Measurements from ENCODE around the gene ADAM11.
A peak's percentile ranks its signal among the peaks of the same experiment; 100 is the strongest.
"Not testable (repeated sequence)": the region's sequence is repeated elsewhere in the genome, so short reads cannot be mapped to it uniquely, and the experiment has no call there.

The ADAM11 gene

GRCh38 chr17:44795928-44796327 is 37.1 kb downstream of the ADAM11 start:
- no peak for DNase-seq (ENCODE audit: low read depth)

DNA sequence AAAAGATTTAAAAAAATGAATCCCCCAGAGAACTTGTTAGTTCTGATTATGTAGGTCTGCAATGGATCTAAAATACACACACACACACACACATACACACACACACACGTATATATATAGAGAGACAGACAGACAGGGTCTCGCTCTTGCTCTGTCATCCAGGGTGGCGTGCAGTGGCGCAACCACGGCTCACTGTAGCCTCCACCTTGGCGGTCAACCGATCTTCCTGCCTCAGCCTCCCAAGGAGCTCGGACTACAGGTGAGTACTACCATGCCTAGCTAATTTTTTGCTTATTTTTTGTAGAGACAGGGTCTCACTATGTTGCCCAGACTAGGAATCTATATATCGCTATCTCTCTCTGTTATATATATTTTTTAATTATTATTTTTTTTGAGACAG is 37.9 kb downstream of the ADAM11 start:
- DNase-seq (ENCODE audit: low read depth): no peak

DNA sequence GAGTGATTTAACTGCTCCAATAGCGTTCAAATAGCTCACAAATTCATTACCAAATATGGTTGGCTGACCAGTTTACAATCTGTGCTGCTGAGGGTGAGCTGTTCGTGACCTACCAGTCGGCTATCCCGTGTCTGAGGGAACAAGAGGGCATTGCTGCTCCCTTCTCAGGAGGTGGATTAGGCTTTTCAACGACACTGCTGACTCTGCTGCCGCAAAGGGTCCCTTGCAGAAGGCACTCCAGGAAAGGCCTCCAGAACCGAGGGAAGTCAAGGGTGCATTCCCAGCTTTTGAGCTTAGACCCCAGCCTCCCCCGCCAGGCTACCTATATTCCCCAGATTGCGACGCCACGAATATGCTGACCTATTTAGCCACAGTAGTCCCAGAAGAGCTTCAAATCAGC is 39.0 kb downstream of the ADAM11 start:
- no peak for DNase-seq (ENCODE audit: low read depth)

- DNase-seq (ENCODE audit: low read depth): no peak
Observed at GRCh38 chr17:44798356-44798755, 39.6 kb downstream of the ADAM11 start.

GRCh38 chr17:44801880-44802279 is 43.1 kb downstream of the ADAM11 start:
- no peak for DNase-seq (ENCODE audit: low read depth)

- no peak for DNase-seq (ENCODE audit: low read depth)
Observed at GRCh38 chr17:44804302-44805089, 45.7 kb downstream of the ADAM11 start.

DNA sequence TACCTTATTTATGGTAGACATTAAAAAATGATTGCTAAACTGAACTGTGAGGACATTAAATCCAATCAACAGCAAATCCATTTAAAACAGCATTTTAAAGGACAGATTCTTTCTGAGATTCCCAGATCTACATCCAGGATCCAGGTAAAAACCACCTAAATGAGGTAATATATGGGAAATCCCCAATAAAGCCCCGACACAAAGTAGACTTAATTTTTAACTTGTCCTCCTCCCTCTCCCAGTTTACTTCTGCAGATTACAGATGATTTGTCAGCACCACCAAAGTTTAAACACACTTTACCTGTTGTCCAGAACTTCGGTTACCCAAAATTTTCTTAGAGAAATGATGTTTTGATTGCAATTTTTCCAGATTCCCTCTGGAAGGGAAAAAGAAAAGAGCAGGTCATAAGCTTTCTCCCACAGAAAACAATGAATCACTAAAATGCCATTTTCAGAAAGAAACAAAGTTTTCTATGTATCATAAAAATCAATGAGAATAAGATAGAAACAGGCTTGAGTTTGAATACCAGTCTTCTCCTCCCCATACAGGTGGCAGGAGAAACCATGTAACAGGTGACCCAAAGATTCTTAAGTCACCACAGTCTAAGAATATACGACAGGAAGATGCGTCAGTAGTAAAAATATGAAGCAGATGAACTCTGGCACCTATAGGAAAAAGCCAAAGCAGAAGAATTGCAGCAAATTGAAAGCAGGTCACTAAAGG is 48.5 kb downstream of the ADAM11 start:
- DNase-seq (ENCODE audit: low read depth): no peak

DNA sequence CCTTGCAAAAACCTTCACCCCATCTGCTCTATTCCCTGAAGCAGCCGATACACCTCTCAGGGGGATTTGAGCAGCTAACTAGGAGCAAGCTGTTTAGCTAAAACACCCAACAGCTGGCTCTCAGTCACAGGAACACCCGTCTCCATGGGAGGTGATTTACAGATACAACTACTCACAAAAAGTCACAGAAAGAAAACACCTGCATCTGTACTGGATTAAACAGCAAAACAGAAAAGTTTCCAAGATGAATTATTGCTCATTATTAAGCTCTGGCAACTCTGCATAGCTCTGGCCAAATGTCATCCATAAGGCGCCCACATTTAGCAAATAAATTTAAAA is 49.0 kb downstream of the ADAM11 start:
- no peak for DNase-seq (ENCODE audit: low read depth)

DNA sequence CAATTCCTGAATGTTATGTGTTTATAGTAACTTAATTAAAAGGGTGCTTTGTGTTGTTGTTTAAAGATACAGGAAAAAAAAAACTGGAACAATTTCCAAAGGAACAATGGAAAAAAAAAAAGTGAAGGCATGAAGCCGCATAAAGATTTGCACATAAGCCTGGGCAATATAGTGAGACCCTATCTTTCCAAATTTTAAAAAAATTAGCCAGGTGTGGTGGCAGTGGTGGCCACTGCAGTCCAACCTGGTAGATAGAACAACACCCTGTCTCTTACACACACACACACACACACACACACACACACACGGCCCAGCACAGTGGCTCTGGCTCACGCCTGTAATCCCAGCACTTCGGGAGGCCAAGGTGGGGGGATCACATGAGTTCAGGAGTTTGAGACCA is 49.4 kb downstream of the ADAM11 start:
- DNase-seq (ENCODE audit: low read depth): no peak

- not testable (repeated sequence) for DNase-seq (ENCODE audit: low read depth)
Observed at GRCh38 chr17:44808656-44809388, 50.0 kb downstream of the ADAM11 start.

- DNase-seq (ENCODE audit: low read depth): no peak
Observed at GRCh38 chr17:44812263-44812662, 53.5 kb downstream of the ADAM11 start.

DNA sequence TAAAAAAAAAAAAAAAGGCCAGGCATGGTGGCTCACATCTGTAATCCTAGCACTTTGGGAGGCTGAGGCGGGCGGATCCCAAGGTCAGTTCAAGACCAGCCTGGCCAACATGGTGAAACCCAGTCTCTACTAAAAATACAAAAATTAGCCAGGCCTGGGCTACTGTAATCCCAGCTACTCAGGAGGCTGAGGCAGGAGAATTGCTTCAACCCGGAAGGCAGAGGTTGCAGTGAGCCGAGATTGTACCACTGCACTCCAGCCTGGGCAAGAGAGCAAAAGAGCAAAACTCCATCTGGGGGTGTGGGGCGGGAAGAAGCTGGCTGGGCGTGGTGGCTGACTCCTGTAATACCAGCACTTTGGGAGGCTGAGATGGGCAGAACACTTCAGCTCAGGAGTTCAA is 59.7 kb downstream of the ADAM11 start:
- DNase-seq (ENCODE audit: low read depth): not testable (repeated sequence)

GRCh38 chr17:44820631-44821212 is 61.9 kb downstream of the ADAM11 start:
- peak; percentile 82 for DNase-seq (ENCODE audit: low read depth)

DNA sequence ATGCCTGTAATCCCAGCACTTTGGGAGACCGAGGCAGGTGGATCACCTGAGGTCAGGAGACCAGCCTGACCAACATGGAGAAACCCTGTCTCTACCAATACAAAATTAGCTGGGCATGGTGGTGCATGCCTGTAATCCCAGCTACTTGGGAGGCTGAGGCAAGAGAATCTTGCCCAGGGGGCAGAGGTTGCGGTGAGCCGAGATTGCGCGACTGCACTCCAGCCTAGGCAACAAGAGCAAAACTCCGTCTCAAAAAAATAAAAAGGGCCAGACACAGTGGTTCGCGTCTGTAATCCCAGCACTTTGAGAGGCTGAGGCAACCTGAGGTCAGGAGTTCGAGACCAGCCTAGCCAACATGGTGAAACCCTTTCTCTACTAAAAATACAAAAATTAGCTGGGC is 66.4 kb downstream of the ADAM11 start:
- DNase-seq (ENCODE audit: low read depth): not testable (repeated sequence)

- no peak for DNase-seq (ENCODE audit: low read depth)
Observed at GRCh38 chr17:44826123-44826790, 67.5 kb downstream of the ADAM11 start.

- DNase-seq (ENCODE audit: low read depth): no peak
Observed at GRCh38 chr17:44827863-44828262, 69.1 kb downstream of the ADAM11 start.

DNA sequence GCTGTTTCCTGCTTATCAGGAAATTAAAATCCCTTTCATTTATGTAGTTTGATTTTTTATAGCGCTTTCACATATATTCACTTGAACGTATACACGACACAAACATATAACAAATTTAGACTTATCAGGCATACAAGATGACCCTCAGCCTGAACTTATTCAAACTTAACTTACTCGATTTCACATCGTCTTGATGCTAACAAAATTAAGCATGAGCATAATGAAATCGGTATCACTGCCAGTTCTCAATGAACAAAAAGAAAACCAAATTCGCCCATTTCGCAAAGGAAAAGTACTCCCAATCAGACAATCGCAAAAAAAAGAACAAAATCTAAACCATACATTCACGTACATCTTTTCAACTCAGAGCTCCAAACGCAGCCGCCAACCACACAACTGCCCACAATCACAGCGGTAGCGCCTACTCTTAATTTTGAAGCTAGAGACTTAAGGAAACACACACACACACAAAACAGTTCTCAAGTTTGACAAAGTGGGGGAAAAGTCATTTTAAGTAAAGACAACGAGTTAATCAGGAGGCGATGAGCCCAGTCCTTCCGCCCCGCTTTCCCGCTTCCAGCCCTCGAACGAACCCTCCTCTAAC is 70.2 kb downstream of the ADAM11 start:
- no peak for DNase-seq (ENCODE audit: low read depth)

DNA sequence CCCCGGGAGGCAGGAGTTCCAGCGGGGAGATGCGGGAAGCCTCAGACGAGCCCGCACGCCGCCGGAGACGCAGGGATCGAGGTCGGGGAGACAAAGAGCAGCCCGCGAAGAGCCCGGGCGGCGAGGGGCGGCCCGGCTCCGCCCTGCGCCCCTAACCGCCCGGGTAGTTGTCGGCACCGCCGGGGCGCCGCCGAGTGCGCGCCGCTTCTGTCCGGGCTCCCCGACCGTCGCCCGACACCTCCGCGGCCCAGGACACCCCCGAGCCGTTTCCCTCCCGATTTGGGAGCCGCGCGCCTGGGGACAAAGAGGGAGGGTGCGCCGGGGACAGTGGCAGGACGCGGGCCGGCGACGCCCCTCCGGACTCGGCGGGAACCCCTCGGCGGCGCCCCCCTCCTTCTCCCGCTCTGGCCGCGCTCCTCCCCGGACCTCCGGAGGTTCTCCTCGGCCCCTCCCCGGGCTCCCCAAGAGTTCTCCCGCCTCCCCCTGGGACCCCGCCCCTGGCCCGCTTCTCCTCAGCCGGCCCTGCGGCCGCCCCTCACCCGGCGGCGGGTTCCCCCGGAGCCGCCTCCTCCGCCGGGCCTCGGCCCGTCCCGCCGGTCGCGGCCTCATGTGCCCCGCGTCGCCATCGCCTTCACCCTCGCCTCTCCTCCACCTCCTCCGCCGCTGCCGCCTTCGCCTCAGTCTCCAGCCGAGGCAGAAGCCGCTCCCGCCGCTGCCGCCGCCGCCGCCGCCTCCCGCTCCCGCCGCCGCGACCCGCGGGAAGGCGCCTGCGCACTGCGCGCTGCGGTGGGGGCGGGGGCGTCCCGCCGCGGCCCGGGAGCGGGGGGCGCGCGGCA is 71.0 kb downstream of the ADAM11 start, which contains the start of gene GJC1:
GJC1 (minus strand) TSS at position 765 of the 836 bp plus-strand sequence. CDS start 24,470 bp downstream, outside the sequence.
- DNase-seq (ENCODE audit: low read depth): no peak

- no peak for DNase-seq (ENCODE audit: low read depth)
Observed at GRCh38 chr17:44830359-44831288, 71.8 kb downstream of the ADAM11 start.

All from stromal cell of bone marrow (primary cell).